ENCODE measurements around the gene SLC35G4. TPM values are rescaled to one million over a fixed set of nuclear protein-coding genes. Genes with fewer than 3 reads are reported as not detected.

SLC35G4 gene
- total RNA-seq, 4 donors from 2014 or later, result not detected

GRCh38 chr18:11649839-11650238, 40.4 kb downstream of the SLC35G4 start:
- TF ChIP-seq CTCF (IDR thresholded peaks at IDR 0.05), result no peak
- no peak for DNase-seq (ENCODE audit: low spot score)
- ATAC-seq (ENCODE audit: low FRiP score), result no peak

GRCh38 chr18:11651899-11652298, 42.5 kb downstream of the SLC35G4 start:
- DNase-seq (ENCODE audit: low spot score) (no peak), ATAC-seq (ENCODE audit: low FRiP score) (no peak)
- TF ChIP-seq CTCF (IDR thresholded peaks at IDR 0.05), result no peak

- ATAC-seq (ENCODE audit: low FRiP score) (no peak), DNase-seq (ENCODE audit: low spot score) (no peak)
- no peak for TF ChIP-seq CTCF (IDR thresholded peaks at IDR 0.05)
These were observed 44.1 kb downstream of the SLC35G4 start for GRCh38 chr18:11653521-11653920.

- peak in 1 of 3 donors; percentile 28 for TF ChIP-seq CTCF (IDR thresholded peaks at IDR 0.05)
- ATAC-seq (ENCODE audit: low FRiP score), result peak; percentile 74
- DNase-seq (ENCODE audit: low spot score), result peak; percentile 38
These were observed 45.6 kb downstream of the SLC35G4 start for GRCh38 chr18:11654736-11655605.

- ATAC-seq (ENCODE audit: low FRiP score), result no peak
- no peak for DNase-seq (ENCODE audit: low spot score)
- TF ChIP-seq CTCF (IDR thresholded peaks at IDR 0.05), result no peak
These were observed 46.2 kb downstream of the SLC35G4 start for GRCh38 chr18:11655606-11655932.

- DNase-seq (ENCODE audit: low spot score) (no peak), ATAC-seq (ENCODE audit: low FRiP score) (no peak)
- no peak for TF ChIP-seq CTCF (IDR thresholded peaks at IDR 0.05)
These were observed 47.8 kb downstream of the SLC35G4 start for GRCh38 chr18:11657152-11657551.

GRCh38 chr18:11657554-11657953, 48.2 kb downstream of the SLC35G4 start:
- no peak for ATAC-seq (ENCODE audit: low FRiP score)
- no peak for TF ChIP-seq CTCF (IDR thresholded peaks at IDR 0.05)
- no peak for DNase-seq (ENCODE audit: low spot score)

Data from omental fat pad (tissue), 4 donors.